A673 (cell line): Measurements from ENCODE around the gene RBCK1. TPM values are rescaled to one million over a fixed set of nuclear protein-coding genes. Genes with fewer than 3 reads are reported as not detected.
"Not testable (repeated sequence)": the region's sequence is repeated elsewhere in the genome, so short reads cannot be mapped to it uniquely, and the experiment has no call there.

ENCODE experiments used
- BruUV-seq: library from RNA; stranded (reverse); fragments of 400-500 nt; replicated peaks from 2 replicates; lab custom pipeline; 2021; lab: Mats Ljungman, UMichigan
- CTCF ChIA-PET: fragments of 300-600 bp; sonication (Branson Sonifier 250); formaldehyde crosslinking; loops from one replicate; lab custom pipeline; 2022; ENCODE audit warnings: antibody characterized with exemption; lab: Charles Lee
- POLR2A ChIA-PET: fragments of 300-600 bp; sonication (Branson Sonifier 250); formaldehyde crosslinking; loops from one replicate; lab custom pipeline; 2022; ENCODE audit warnings: antibody characterized with exemption; ENCODE audit not compliant: low non-redundant PET; lab: Charles Lee
- DNase-seq: peaks from one replicate; pipeline ENCODE4 v3.0.0-alpha.2; 2015; ENCODE audit warnings: low spot score
- H3K27ac ChIP-seq: fragments of 200-600 bp; sonication (generic); 2 replicates; pipeline ENCODE4 v1.5.1; 2016; ENCODE audit warnings: mixed run types, low read depth, mild to moderate bottlenecking, mixed read lengths, antibody characterized with exemption, low read length; ENCODE audit not compliant: poor library complexity, severe bottlenecking
- H3K27me3 ChIP-seq: fragments of 200-600 bp; sonication (generic); replicated peaks from 2 replicates; pipeline ENCODE4 v1.6.1; 2017; ENCODE audit warnings: mixed run types, low read depth, mild to moderate bottlenecking, mixed read lengths, antibody characterized with exemption, low read length; ENCODE audit not compliant: insufficient read depth, poor library complexity
- H3K36me3 ChIP-seq: fragments of 200-600 bp; sonication (generic); 2 replicates; pipeline ENCODE4 v1.6.1; 2016; ENCODE audit warnings: mixed run types, mild to moderate bottlenecking, mixed read lengths, antibody characterized with exemption, low read length; ENCODE audit not compliant: insufficient read depth, poor library complexity, severe bottlenecking
- H3K4me1 ChIP-seq: fragments of 200-600 bp; sonication (generic); 2 replicates; pipeline ENCODE4 v1.6.1; 2017; ENCODE audit warnings: mixed run types, mild to moderate bottlenecking, mixed read lengths, antibody characterized with exemption, low read length; ENCODE audit not compliant: insufficient read depth, poor library complexity, severe bottlenecking
- H3K4me3 ChIP-seq: fragments of 200-600 bp; sonication (generic); 2 replicates; pipeline ENCODE4 v1.5.1; 2016; ENCODE audit warnings: low read depth, mixed run types, mild to moderate bottlenecking, mixed read lengths, low read length; ENCODE audit not compliant: poor library complexity, severe bottlenecking
- H3K9me3 ChIP-seq: fragments of 200-600 bp; sonication (generic); 2 replicates; pipeline ENCODE4 v1.6.1; 2016; ENCODE audit warnings: mixed run types, low read depth, mild to moderate bottlenecking, mixed read lengths, antibody characterized with exemption, low read length; ENCODE audit not compliant: poor library complexity, severe bottlenecking
- CTCF ChIP-seq: fragments of 300-800, 200-600 bp; sonication (generic); conservative IDR thresholded peaks from 2 replicates; pipeline ENCODE4 v1.5.1; 2017; ENCODE audit warnings: low read depth, mild to moderate bottlenecking, antibody characterized with exemption, low read length, moderate library complexity, mixed read lengths
- EZH2 ChIP-seq: fragments of 200-600 bp; sonication (generic); IDR thresholded peaks from 2 replicates; pipeline ENCODE4 v1.6.1; 2017; ENCODE audit warnings: borderline replicate concordance, low read depth, mild to moderate bottlenecking, mixed read lengths, antibody characterized with exemption, low read length; ENCODE audit not compliant: poor library complexity, severe bottlenecking
- intact Hi-C: fragments of 100-400 bp; cut with micrococcal nuclease; formaldehyde crosslinking; loops from one replicate; pipeline ENCODE4 v1.10.0; 2022; ENCODE audit not compliant: unreplicated experiment
- total RNA-seq: library from RNA; stranded (reverse); gene quantifications from 2 replicates; pipeline ENCODE4 v1.2.3, GENCODE V29; 2021

RBCK1 gene
- total RNA-seq, 1 experiment from 2014 or later: 72.0 TPM

GRCh38 chr20:391041-391711 is 16.9 kb upstream of the RBCK1 start:
- ChIA-PET POLR2A (interaction anchor here (0.7 to 0.8 kb wide), 2 partner anchors 9 to 16 kb away, joined by 3 to 8 read pairs; no protein-coding TSS in a partner anchor), CTCF (no interaction called here)
- BruUV-seq: no TSS peak
- H3K36me3 ChIP-seq: peaks cover 97% of the 10 kb centered on the region
- DNase-seq: no peak
- intact Hi-C loops: no loop called here
- no peaks in the 10 kb centered on the region for H3K4me1 ChIP-seq
- H3K27ac ChIP-seq: no peak overlapping the region
- TF ChIP-seq CTCF (no peak), EZH2 (no peak)
- no peaks in the 10 kb centered on the region for H3K9me3 ChIP-seq
- H3K27me3 ChIP-seq: no peaks in the 10 kb centered on the region
- H3K4me3 ChIP-seq: no peak overlapping the region

DNA sequence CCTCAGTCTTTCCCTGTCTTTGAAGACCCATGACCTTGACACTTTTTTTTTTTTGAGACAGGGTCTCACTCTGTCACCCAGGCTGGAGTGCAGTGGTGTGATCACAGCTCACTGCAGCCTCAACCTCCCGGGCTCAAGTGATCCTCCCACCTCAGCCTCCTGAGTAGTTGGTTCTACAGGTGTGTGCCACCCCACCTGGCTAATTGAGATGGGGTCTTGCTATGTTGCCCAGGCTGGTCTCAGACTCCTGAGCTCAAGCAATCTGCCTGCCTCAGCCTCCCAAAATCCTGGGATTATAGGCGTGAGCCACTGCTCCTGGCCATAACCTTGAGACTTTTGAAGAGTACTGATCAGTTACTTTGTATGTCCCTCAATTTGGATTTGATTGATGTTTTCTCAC is 14.8 kb upstream of the RBCK1 start:
- H3K27me3 ChIP-seq, H3K4me1 ChIP-seq, CTCF ChIA-PET, H3K27ac ChIP-seq, intact Hi-C loops, H3K9me3 ChIP-seq, H3K4me3 ChIP-seq, BruUV-seq, DNase-seq: not testable (repeated sequence)
- peaks cover 97% of the 10 kb centered on the region for H3K36me3 ChIP-seq
- POLR2A ChIA-PET: interaction anchor here (1.1 kb wide), 1 partner anchor 11 kb away, joined by 3 read pairs; no protein-coding TSS in a partner anchor

DNA sequence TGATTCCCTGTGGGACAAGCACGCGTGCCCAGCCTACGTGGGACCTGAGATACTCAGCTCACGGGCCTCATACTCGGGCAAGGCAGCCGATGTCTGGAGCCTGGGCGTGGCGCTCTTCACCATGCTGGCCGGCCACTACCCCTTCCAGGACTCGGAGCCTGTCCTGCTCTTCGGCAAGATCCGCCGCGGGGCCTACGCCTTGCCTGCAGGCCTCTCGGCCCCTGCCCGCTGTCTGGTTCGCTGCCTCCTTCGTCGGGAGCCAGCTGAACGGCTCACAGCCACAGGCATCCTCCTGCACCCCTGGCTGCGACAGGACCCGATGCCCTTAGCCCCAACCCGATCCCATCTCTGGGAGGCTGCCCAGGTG is 11.9 kb upstream of the RBCK1 start:
- Histone ChIP-seq H3K27me3 (no peaks in the 10 kb centered on the region), H3K36me3 (peaks cover 69% of the 10 kb centered on the region), H3K4me1 (peaks cover 12% of the 10 kb centered on the region), H3K9me3 (no peaks in the 10 kb centered on the region), H3K27ac (no peak overlapping the region), H3K4me3 (no peak overlapping the region)
- BruUV-seq: no TSS peak
- TF ChIP-seq EZH2: no peak
- no peak for TF ChIP-seq CTCF
- CTCF ChIA-PET: no interaction called here
- intact Hi-C loops: no loop called here
- POLR2A ChIA-PET: no interaction called here
- DNase-seq: no peak
